Measurements from ENCODE around the gene GAN. TPM values are rescaled to one million over a fixed set of nuclear protein-coding genes. Genes with fewer than 3 reads are reported as not detected.

The GAN gene
- polyA plus RNA-seq, 3 donors, result 2.5 to 3.5 (median 2.6) TPM

Other genes starting within 250 kb of the GAN start
- gene C16orf46, start 237.7 kb upstream of the GAN start, polyA plus RNA-seq (ENCODE audit: insufficient read length in 3 of 3), result 1 to 10 TPM; 1.5 to 1.9 (median 1.7) TPM
- 100 to 1,000 TPM in 1 of 3 donors, 10 to 100 TPM in 2; 71.3 to 108 (median 88.2) TPM for gene GCSH, start 218.6 kb upstream of the GAN start, polyA plus RNA-seq (ENCODE audit: insufficient read length in 3 of 3)
- 1 to 10 TPM; 2.3 to 3.0 (median 2.4) TPM for gene BCO1, start 76.3 kb upstream of the GAN start, polyA plus RNA-seq (ENCODE audit: insufficient read length in 3 of 3)
- gene CMIP, start 129.8 kb downstream of the GAN start, polyA plus RNA-seq (ENCODE audit: insufficient read length in 3 of 3), result 10 to 100 TPM; 41.0 to 55.1 (median 46.0) TPM